DMS53 treated with DMSO at 0.1 percent for 48 hours (cell line): ENCODE results near the gene GYG2.
"Not testable (repeated sequence)": the region's sequence is repeated elsewhere in the genome, so short reads cannot be mapped to it uniquely, and the experiment has no call there.

Source experiments
- DNase-seq: peaks from one replicate; lab custom pipeline; 2025; ENCODE audit not compliant: unreplicated experiment; lab: John Stamatoyannopoulos, UW

The GYG2 gene

GRCh38 chrX:2898846-2899512 is 70.2 kb downstream of the GYG2 start:
- DNase-seq: peak; percentile 30

GRCh38 chrX:2901367-2902036 is 72.8 kb downstream of the GYG2 start:
- peak; percentile 38 for DNase-seq

GRCh38 chrX:2902841-2903240 is 74.1 kb downstream of the GYG2 start:
- no peak for DNase-seq

GRCh38 chrX:2903366-2903765 is 74.6 kb downstream of the GYG2 start:
- no peak for DNase-seq

GRCh38 chrX:2907295-2907694 is 78.6 kb downstream of the GYG2 start:
- no peak for DNase-seq

GRCh38 chrX:2908125-2908685 is 79.5 kb downstream of the GYG2 start:
- no peak for DNase-seq

GRCh38 chrX:2910109-2910508 is 81.4 kb downstream of the GYG2 start:
- no peak for DNase-seq

- DNase-seq: no peak
Observed at GRCh38 chrX:2913118-2913517, 84.4 kb downstream of the GYG2 start.

- no peak for DNase-seq
Observed at GRCh38 chrX:2917767-2918166, 89.0 kb downstream of the GYG2 start.

GRCh38 chrX:2921193-2921592 is 92.5 kb downstream of the GYG2 start:
- no peak for DNase-seq

- no peak for DNase-seq
Observed at GRCh38 chrX:2921750-2922149, 93.0 kb downstream of the GYG2 start.

GRCh38 chrX:2924151-2924550 is 95.4 kb downstream of the GYG2 start:
- no peak for DNase-seq

GRCh38 chrX:2926255-2926654 is 97.5 kb downstream of the GYG2 start:
- DNase-seq: not testable (repeated sequence)

- DNase-seq: no peak
Observed at GRCh38 chrX:2926664-2927275, 98.0 kb downstream of the GYG2 start.

GRCh38 chrX:2928191-2928582 is 99.5 kb downstream of the GYG2 start:
- no peak for DNase-seq

- DNase-seq: peak; percentile 49
Observed at GRCh38 chrX:2928583-2929434, 100.1 kb downstream of the GYG2 start, which contains the start of gene ARSD. Gene ARSD, minus strand, starts transcription at chrX:2929339. Its CDS starts 64 bp downstream, at chrX:2929275.

GRCh38 chrX:2931155-2931554 is 102.4 kb downstream of the GYG2 start:
- DNase-seq: no peak

- DNase-seq: no peak
Observed at GRCh38 chrX:2931612-2932011, 102.9 kb downstream of the GYG2 start.
